Measurements from ENCODE around the gene TOM1.

Gene TOM1

DNA sequence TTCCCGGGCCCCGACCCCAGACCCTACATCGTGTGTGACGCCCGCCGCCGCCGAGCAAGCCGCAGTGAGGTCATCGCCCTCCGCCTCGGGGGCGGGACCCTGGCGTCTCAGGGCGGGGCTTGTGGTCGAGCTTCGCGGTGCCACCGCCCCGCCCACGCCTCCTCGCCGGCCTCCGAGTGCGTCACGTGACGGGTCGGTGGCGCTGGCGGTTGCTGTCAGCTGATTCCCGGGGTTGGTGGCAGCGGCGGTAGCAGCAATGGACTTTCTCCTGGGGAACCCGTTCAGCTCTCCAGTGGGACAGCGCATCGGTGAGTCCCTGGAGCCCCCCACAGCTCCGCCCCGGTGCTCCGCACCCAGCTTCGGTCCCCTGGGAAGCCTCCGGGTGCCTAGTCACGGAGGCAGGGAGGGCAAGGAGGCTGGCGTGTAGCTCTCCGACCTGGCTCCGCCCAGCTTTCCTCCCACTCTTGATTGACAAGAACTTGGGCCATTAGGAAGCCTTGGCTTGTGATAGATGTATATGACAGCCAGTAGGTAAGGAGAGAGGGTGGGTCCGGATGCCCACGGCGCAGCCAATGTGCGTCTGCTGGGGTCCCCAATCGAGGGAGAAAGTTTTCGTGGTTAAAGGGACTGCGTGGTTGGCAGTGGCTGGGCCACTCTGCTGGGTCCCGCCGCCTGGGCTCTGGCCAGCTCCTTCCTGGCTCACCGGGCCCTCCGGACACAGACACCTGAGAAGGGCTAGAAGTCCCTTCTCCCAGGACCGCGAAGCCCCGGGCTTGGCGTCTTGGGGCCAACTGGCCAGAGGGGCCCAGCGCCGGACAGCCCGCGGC lies at the start of gene TOM1:
TSS of gene TOM1 (plus strand) at position 222 of the 827 bp plus-strand sequence. CDS start at position 257, 35 bp downstream.
- peak; percentile 97 for DNase-seq (ENCODE audit: low spot score)
- TF ChIP-seq, protein P1, sequence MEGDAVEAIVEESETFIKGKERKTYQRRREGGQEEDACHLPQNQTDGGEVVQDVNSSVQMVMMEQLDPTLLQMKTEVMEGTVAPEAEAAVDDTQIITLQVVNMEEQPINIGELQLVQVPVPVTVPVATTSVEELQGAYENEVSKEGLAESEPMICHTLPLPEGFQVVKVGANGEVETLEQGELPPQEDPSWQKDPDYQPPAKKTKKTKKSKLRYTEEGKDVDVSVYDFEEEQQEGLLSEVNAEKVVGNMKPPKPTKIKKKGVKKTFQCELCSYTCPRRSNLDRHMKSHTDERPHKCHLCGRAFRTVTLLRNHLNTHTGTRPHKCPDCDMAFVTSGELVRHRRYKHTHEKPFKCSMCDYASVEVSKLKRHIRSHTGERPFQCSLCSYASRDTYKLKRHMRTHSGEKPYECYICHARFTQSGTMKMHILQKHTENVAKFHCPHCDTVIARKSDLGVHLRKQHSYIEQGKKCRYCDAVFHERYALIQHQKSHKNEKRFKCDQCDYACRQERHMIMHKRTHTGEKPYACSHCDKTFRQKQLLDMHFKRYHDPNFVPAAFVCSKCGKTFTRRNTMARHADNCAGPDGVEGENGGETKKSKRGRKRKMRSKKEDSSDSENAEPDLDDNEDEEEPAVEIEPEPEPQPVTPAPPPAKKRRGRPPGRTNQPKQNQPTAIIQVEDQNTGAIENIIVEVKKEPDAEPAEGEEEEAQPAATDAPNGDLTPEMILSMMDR (IDR thresholded peaks at IDR 0.05): no peak
- Histone ChIP-seq H3K4me3 (peak within 1 kb of the TSS; percentile 77), H3K27ac (peak within 1 kb of the TSS; percentile 87 to 98)

DNA sequence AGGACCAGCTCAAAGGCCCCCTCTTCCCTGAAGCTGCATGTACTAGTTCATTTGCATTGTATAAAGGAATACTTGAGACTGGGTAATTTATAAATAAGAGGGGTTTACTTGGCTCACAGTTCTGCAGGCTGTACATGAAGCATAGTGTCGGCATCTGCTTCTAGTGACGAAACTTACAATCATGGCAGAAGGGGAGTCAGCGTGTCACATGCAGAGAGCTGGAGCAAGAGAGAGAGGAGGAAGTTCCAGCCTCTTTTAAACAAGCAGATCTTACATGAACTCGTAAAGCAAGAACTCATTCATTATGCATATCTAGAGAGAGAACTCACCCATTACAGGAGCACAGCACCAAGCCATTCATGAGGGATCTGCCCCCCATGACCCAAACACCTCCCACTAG lies 49.5 kb upstream of the TOM1 start:
- H3K27ac ChIP-seq: no peak overlapping the region
- TF ChIP-seq, protein P1 (IDR thresholded peaks at IDR 0.05): no peak
- DNase-seq (ENCODE audit: low spot score): no peak
- no peak overlapping the region for H3K4me3 ChIP-seq

DNA sequence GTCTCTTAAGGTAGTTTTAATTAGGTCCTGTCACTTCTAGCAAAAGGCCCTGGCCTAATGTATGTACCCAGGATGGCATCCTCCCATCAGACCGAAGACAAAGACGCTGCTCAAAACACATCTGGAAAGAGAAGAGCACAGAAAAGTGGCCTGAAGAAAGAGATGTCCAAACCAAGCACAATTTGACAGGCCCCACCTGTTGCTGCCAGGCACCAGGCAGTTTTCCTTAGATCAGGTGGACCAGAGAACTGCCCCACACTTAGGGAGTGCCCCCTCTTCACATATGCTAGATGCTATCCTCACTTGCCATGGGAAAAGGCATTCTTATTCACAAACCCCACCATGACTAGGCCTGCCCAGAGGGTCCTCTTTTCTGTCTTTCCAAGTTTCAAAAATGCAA lies 45.7 kb upstream of the TOM1 start:
- DNase-seq (ENCODE audit: low spot score): no peak
- TF ChIP-seq, protein P1 (IDR thresholded peaks at IDR 0.05): no peak
- Histone ChIP-seq H3K4me3 (no peak overlapping the region), H3K27ac (no peak overlapping the region)

DNA sequence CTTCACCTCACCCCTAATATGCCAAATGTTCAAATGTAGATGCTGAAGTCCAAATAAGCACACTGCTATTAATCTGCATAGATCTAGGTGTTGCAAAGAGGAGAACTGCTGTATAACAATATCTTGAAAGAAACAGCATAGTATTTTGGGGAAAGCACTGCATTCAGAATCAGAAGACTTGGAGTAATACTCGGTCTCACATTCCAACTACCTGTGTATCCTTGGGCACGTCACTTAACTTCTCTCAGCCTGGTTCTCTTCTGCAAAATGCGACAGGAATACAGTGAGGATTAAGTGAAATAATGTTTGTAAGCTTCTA lies 42.7 kb upstream of the TOM1 start:
- Histone ChIP-seq H3K27ac (peak overlapping the region in 1 of 2 donors; percentile 92), H3K4me3 (peak overlapping the region; percentile 88)
- TF ChIP-seq, protein P1 (IDR thresholded peaks at IDR 0.05): no peak
- DNase-seq (ENCODE audit: low spot score): no peak

DNA sequence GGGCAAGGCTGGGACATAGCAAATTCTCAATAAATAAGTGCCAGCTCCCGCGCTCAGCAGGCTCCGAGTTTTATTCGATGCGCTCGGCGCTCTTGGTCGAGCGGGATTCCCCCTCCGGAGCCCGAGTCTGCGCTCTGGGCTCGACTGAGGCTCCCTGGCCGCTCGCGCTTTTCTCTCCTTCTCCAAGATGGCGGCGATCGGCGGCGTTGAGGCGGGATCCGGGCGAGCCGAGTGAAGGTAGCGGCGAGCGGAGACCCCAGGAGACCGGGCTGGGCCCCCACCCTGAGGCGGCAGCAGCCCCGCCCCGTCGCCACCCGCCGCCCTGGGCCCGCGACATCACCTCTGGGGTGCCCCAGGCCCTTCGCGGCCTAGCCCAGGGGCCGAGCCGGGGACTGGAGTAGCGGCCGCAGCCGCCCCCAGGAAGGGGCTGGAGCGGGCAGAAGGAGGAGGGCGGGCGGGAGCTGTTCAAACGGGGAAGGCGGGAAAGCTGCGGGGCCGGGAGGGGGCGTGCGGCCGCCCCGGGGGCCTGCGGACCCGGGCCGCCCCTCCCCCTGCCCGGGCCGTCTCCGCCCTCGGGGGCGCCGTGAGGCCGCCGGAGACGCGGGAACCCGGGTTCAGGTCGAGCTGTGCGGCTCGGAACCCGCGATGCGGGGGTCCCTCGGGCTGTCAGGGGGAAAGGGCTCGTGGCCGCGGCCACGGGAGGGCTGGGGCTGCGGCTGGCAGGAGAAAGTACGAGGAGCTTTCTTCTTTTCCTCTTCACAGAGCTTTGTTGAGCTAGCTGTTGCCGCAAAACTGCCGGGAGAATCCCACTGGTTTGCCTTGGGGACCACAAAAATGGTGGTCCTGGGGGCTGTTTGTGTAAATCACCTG lies 42.1 kb upstream of the TOM1 start, which contains the start of gene HMGXB4:
TSS of gene HMGXB4 (plus strand) at position 173 of the 870 bp plus-strand sequence. CDS start 4,898 bp downstream, outside the sequence.
- H3K27ac ChIP-seq: peak within 1 kb of the TSS; percentile 92
- peak within 1 kb of the TSS; percentile 88 for H3K4me3 ChIP-seq
- peak; percentile 88 for DNase-seq (ENCODE audit: low spot score)
- TF ChIP-seq, protein P1 (IDR thresholded peaks at IDR 0.05): no peak

DNA sequence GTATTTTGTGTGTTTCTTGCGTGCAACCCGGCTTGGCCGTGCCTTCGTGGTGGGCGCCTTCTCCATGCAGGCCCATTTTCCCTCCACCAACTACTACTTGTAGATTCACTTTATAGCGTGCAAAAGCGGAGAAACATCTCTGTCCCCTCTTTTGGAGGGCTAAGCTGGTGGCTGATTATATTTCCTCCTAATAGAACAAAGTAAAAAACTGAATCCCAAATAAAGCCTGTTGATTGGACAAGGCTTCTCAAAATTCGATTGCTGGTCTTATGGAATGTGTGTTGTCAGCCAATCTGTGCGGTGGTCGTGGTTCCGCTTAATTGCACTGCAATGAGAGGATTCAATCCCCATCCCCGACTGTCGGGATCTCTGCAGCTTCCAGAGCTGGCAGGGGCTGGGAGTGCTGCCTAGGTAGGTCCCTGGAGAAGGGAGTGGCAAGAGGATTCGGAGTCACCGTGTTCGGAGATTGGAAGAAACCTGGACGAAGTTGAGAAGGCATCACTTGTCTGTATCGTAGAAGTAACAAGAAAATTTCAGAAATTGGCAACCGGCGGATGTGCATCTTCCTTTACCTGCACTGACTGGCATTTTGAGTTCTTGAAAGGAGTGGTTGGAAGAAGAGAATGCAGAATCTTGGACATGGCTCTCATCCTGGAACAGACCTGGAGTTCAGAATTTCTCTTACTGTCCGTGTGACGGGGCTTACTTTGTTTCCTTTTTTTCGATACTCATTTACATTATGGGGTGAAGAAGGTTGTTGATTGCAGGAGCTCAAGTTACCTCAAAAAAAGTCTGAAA lies 41.3 kb upstream of the TOM1 start:
- Histone ChIP-seq H3K4me3 (peak overlapping the region; percentile 88), H3K27ac (peak overlapping the region; percentile 92)
- no peak for DNase-seq (ENCODE audit: low spot score)
- TF ChIP-seq, protein P1 (IDR thresholded peaks at IDR 0.05): no peak

All from coronary artery (tissue), 2 donors.